CD4-positive, CD25-positive, alpha-beta regulatory T cell (primary cell): ENCODE measurements around the gene SORD. TPM values are rescaled to one million over a fixed set of nuclear protein-coding genes. Genes with fewer than 3 reads are reported as not detected.
A peak's percentile ranks its signal among the peaks of the same experiment; 100 is the strongest.

Source experiments
- ATAC-seq, 2 donors: fragments of 150-1000 bp; cut with Tn5 transposase; one replicate each; pipeline ENCODE4 v1.10.0; 2021; ENCODE audit warnings: low read depth in 2 of 2, moderate number of reproducible peaks in 2 of 2, moderate library complexity in 1 of 2
- DNase-seq, 3 donors: peaks; one replicate each; pipeline versions ENCODE4 v3.0.0 to v3.0.0-alpha.2; 2012 to 2022; ENCODE audit warnings: mixed read lengths in 1 of 3
- H3K27ac ChIP-seq: one replicate; pipeline ENCODE4 v1.7.0; 2013; ENCODE audit warnings: mild to moderate bottlenecking, low read length; ENCODE audit not compliant: insufficient read depth, poor library complexity, severe bottlenecking
- H3K27me3 ChIP-seq: one replicate; pipeline ENCODE4 v1.7.0; 2013; ENCODE audit warnings: low read length; ENCODE audit not compliant: control insufficient read depth, insufficient read depth
- H3K36me3 ChIP-seq: one replicate; pipeline ENCODE4 v1.7.0; 2013; ENCODE audit warnings: mild to moderate bottlenecking, low read length, moderate library complexity; ENCODE audit not compliant: control insufficient read depth, insufficient read depth
- H3K4me1 ChIP-seq: 2 replicates; pipeline ENCODE4 v1.7.0; 2013; ENCODE audit warnings: mild to moderate bottlenecking, low read length; ENCODE audit not compliant: insufficient read depth, control insufficient read depth, poor library complexity, severe bottlenecking
- H3K4me3 ChIP-seq: one replicate; pipeline ENCODE4 v1.7.0; 2013; ENCODE audit warnings: low read depth, mild to moderate bottlenecking, low read length, moderate library complexity
- H3K9me3 ChIP-seq, 2 experiments: 1 replicate in 1 of 2; 2 replicates in 1 of 2; pipeline ENCODE4 v1.7.0; 2013; ENCODE audit warnings: low read length in 2 of 2, mild to moderate bottlenecking in 1 of 2, moderate library complexity in 1 of 2; ENCODE audit not compliant: control insufficient read depth in 2 of 2
- H3K27ac Mint-ChIP-seq, 3 donors: one replicate each; pipeline ENCODE4 v1.8.0; 2020 to 2022; ENCODE audit warnings: mild to moderate bottlenecking in 3 of 3, mixed read lengths in 3 of 3, moderate library complexity in 2 of 3
- H3K27me3 Mint-ChIP-seq: one replicate; pipeline ENCODE4 v1.8.0; 2022; ENCODE audit warnings: mild to moderate bottlenecking, mixed read lengths
- H3K36me3 Mint-ChIP-seq: one replicate; pipeline ENCODE4 v1.8.0; 2020; ENCODE audit warnings: mixed read lengths
- H3K4me1 Mint-ChIP-seq, 4 donors: one replicate each; pipeline ENCODE4 v1.8.0; 2020 to 2022; ENCODE audit warnings: mixed read lengths in 4 of 4, mild to moderate bottlenecking in 1 of 4
- H3K4me3 Mint-ChIP-seq, 4 donors: one replicate each; pipeline ENCODE4 v1.8.0; 2020 to 2022; ENCODE audit warnings: mild to moderate bottlenecking in 4 of 4, mixed read lengths in 4 of 4, moderate library complexity in 3 of 4
- H3K9me3 Mint-ChIP-seq, 7 donors: one replicate each; pipeline ENCODE4 v1.8.0; 2020 to 2022; ENCODE audit warnings: mixed read lengths in 7 of 7, mild to moderate bottlenecking in 3 of 7, moderate library complexity in 2 of 7
- polyA plus RNA-seq, 4 donors: library from polyadenylated mRNA; unstranded; fragments of 300-500 nt; fragmentation: Illumina TruSeq; gene quantifications; one replicate each; pipeline ENCODE4 v1.2.3, GENCODE V29; 2021
- total RNA-seq: library from RNA; stranded (reverse); gene quantifications from one replicate; pipeline ENCODE4 v1.2.3, GENCODE V29; 2022

The SORD gene
- total and polyA plus RNA-seq, 5 donors from 2014 or later, result 3.4 to 11.4 (median 5.3) TPM

GRCh38 chr15:45121706-45122417 is 98.9 kb downstream of the SORD start:
- H3K4me1 Mint-ChIP-seq, result peaks cover 0 to 14% (median 10%) of the 10 kb centered on the region in 4 donors
- no peak for DNase-seq
- Histone ChIP-seq H3K9me3 (no peaks in the 10 kb centered on the region), H3K27me3 (peaks cover 23% of the 10 kb centered on the region), H3K27ac (no peak overlapping the region), H3K36me3 (no peaks in the 10 kb centered on the region), H3K4me3 (no peak overlapping the region), H3K4me1 (peaks cover 12% of the 10 kb centered on the region)
- H3K9me3 Mint-ChIP-seq, result peaks cover 0 to 3% (median 0%) of the 10 kb centered on the region in 7 donors
- no peak overlapping the region for H3K4me3 Mint-ChIP-seq
- H3K36me3 Mint-ChIP-seq, result no peaks in the 10 kb centered on the region
- H3K27me3 Mint-ChIP-seq, result peaks cover 61% of the 10 kb centered on the region
- ATAC-seq, result no peak
- H3K27ac Mint-ChIP-seq, result no peak overlapping the region

- no peak overlapping the region for H3K27ac ChIP-seq
- H3K36me3 ChIP-seq, result no peaks in the 10 kb centered on the region
- H3K36me3 Mint-ChIP-seq, result no peaks in the 10 kb centered on the region
- DNase-seq, result no peak
- H3K4me3 ChIP-seq, result no peak overlapping the region
- H3K27me3 ChIP-seq, result peaks cover 25% of the 10 kb centered on the region
- H3K9me3 Mint-ChIP-seq, result peaks cover 0 to 3% (median 0%) of the 10 kb centered on the region in 7 donors
- no peak for ATAC-seq
- H3K4me1 Mint-ChIP-seq, result peaks cover 0 to 6% (median 5%) of the 10 kb centered on the region in 4 donors
- no peak overlapping the region for H3K27ac Mint-ChIP-seq
- peaks cover 4% of the 10 kb centered on the region for H3K4me1 ChIP-seq
- no peaks in the 10 kb centered on the region for H3K9me3 ChIP-seq
- peaks cover 57% of the 10 kb centered on the region for H3K27me3 Mint-ChIP-seq
- H3K4me3 Mint-ChIP-seq, result no peak overlapping the region
These were observed 99.7 kb downstream of the SORD start for GRCh38 chr15:45122719-45123118.

GRCh38 chr15:45123397-45123796 is 100.4 kb downstream of the SORD start:
- H3K9me3 Mint-ChIP-seq, result peaks cover 0 to 1% (median 0%) of the 10 kb centered on the region in 7 donors
- Histone ChIP-seq H3K27ac (no peak overlapping the region), H3K4me3 (no peak overlapping the region), H3K4me1 (no peaks in the 10 kb centered on the region), H3K27me3 (peaks cover 32% of the 10 kb centered on the region), H3K9me3 (no peaks in the 10 kb centered on the region), H3K36me3 (no peaks in the 10 kb centered on the region)
- H3K27ac Mint-ChIP-seq, result no peak overlapping the region
- H3K4me1 Mint-ChIP-seq, result peaks cover 0 to 3% (median 0%) of the 10 kb centered on the region in 4 donors
- no peak for DNase-seq
- peaks cover 56% of the 10 kb centered on the region for H3K27me3 Mint-ChIP-seq
- H3K4me3 Mint-ChIP-seq, result no peak overlapping the region
- no peak for ATAC-seq
- H3K36me3 Mint-ChIP-seq, result no peaks in the 10 kb centered on the region

- Mint-ChIP-seq H3K4me3 (no peak overlapping the region), H3K27me3 (peaks cover 53% of the 10 kb centered on the region), H3K36me3 (no peaks in the 10 kb centered on the region), H3K4me1 (peaks cover 0 to 14% (median 2%) of the 10 kb centered on the region in 4 donors), H3K27ac (peak overlapping the region in 1 of 3 donors; percentile 16), H3K9me3 (peaks cover 0 to 1% (median 0%) of the 10 kb centered on the region in 7 donors)
- Histone ChIP-seq H3K36me3 (no peaks in the 10 kb centered on the region), H3K27ac (no peak overlapping the region), H3K4me3 (no peak overlapping the region), H3K4me1 (peaks cover 9% of the 10 kb centered on the region), H3K27me3 (peaks cover 47% of the 10 kb centered on the region), H3K9me3 (no peaks in the 10 kb centered on the region)
- DNase-seq (peak; percentile 20 to 50 (median 47)), ATAC-seq (peak; percentile 57 to 70)
These were observed 103.7 kb downstream of the SORD start for GRCh38 chr15:45126535-45127158.

Other genes starting within 250 kb of the SORD start
- gene TERB2, start 66.5 kb upstream of the SORD start, total RNA-seq, result not detected
- gene TERB2, start 66.5 kb upstream of the SORD start, polyA plus RNA-seq, result not detected
- gene DUOX2, start 91.0 kb downstream of the SORD start, total RNA-seq, result not detected
- not detected for gene DUOX2, start 91.0 kb downstream of the SORD start, polyA plus RNA-seq
- not detected for gene DUOXA2, start 91.1 kb downstream of the SORD start, total RNA-seq
- gene DUOXA2, start 91.1 kb downstream of the SORD start, polyA plus RNA-seq, result not detected
- not detected for gene DUOXA1, start 106.7 kb downstream of the SORD start, total RNA-seq
- gene DUOXA1, start 106.7 kb downstream of the SORD start, polyA plus RNA-seq, result not detected
- gene DUOX1, start 106.8 kb downstream of the SORD start, total RNA-seq, result not detected
- 1 to 10 TPM in 3 of 4 donors, under 1 TPM in 1; 0.72 to 1.6 (median 1.2) TPM for gene DUOX1, start 106.8 kb downstream of the SORD start, polyA plus RNA-seq
- gene SHF, start 164.8 kb downstream of the SORD start, total RNA-seq, result 3.3 TPM
- gene SHF, start 164.8 kb downstream of the SORD start, polyA plus RNA-seq, result 1 to 10 TPM in 2 of 4 donors, under 1 TPM in 2; 0.87 to 2.2 (median 1.3) TPM
- not detected for gene SLC28A2, start 229.0 kb downstream of the SORD start, total RNA-seq
- not detected for gene SLC28A2, start 229.0 kb downstream of the SORD start, polyA plus RNA-seq